GM18873 (cell line): ENCODE measurements around the gene NFIC.
A peak's percentile ranks its signal among the peaks of the same experiment; 100 is the strongest.
"Not testable (repeated sequence)": the region's sequence is repeated elsewhere in the genome, so short reads cannot be mapped to it uniquely, and the experiment has no call there.

ENCODE experiments used
- ATAC-seq: cut with Tn5 transposase; IDR thresholded peaks from one replicate; pipeline ENCODE4 v1.9.1; 2021; ENCODE audit warnings: mild to moderate bottlenecking, moderate library complexity, moderate number of reproducible peaks; ENCODE audit not compliant: unreplicated experiment, low FRiP score

The NFIC gene

DNA sequence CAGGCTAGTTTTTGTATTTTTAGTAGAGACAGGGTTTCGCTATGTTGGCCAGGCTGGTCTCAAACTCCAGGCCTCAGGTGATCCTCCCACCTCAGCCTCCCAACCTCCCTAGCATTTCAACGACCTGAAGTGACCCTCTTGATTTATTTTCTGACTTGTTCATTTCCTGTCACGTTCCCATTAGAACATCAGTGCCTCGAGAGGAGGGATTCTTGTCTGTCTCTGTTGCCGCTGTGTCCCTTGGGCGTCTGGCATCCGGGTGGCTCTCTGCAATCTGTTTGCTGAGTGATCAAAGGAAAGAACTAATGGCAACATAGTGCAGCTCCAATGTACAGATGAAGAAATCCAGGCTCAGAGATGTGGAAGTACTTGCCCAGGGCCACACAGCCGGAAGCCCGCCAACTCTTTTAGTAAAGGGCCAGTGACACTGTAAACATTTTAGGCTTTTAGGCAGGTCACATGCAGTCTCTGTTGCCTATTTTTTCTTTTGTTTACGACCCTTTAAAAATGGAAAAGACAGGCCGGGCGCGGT is 47.5 kb downstream of the NFIC start:
- no peak for ATAC-seq

DNA sequence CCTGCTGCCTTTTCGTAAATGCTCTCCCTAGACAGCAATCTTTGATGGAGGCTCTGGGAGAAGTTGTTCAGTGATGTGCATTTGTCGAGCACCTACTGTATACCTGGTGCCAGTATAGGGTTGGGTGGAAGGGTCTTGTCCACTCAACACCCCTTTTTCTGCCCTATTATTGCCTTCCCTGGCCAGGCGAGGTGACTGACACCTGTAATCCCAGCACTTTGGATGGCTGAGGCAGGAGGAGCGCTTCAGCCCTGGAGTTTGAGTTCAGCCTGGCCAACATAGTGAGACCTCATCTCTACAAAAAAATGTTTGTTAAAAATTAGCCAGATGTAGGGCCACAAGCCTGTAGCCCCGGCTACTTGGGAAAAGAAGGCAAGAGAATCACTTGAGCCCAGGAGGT is 49.3 kb downstream of the NFIC start:
- no peak for ATAC-seq

DNA sequence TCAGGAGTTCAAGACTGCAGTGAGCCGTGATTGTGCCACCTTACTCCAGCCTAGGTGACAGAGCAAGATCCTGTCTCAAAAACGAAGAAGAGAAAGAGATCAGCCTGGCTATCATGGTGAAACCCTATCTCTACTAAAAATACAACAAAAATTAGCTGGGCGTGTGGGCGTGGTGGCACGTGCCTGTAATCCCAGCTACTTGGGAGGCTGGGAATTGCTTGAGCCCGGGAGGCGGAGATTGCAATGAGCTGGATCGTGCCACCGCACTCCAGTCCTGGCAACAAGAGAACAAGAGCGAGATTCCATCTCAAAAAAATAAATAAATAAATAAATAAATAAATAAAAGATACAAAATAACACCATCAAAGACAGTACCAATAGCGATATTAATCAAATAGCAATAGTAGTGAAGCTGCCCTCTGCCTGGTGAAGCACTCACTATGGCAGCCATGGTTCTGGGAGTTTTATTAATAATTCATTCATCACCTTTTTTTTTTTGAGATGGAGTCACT is 53.9 kb downstream of the NFIC start:
- ATAC-seq, result no peak

DNA sequence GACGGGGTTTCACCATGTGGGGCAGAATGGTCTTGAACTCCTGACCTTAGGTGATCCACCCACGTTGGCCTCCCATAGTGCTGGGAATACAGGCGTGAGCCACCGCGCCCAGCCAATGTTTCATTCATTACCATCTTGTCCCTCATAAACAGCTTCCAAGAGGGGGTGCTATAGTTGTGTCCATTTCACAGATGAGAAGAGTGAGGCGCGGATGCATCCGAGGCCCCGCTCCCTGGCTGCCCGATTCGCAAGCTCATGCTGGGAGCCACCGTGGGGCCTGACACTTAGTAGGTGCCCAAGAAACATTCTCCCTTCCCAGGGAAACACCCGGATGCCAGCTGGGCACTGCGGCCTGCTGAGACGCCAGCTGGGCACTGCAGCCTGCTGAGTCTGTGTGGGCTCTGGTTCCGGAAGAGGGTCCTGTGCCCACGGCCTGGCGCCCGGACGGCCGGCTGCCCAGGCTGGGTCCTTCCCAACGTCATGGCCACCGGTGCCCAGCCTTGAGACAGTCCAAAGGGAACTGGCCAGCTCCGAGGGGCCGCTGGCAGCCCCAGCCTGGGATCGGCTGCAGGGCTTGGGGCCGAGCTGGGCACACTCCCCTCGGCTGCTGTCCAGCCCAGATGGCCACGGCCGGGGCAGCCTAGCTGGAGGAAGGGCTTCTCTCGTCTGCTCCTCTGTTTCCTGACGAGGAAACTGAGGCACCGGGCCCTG is 54.7 kb downstream of the NFIC start:
- no peak for ATAC-seq

DNA sequence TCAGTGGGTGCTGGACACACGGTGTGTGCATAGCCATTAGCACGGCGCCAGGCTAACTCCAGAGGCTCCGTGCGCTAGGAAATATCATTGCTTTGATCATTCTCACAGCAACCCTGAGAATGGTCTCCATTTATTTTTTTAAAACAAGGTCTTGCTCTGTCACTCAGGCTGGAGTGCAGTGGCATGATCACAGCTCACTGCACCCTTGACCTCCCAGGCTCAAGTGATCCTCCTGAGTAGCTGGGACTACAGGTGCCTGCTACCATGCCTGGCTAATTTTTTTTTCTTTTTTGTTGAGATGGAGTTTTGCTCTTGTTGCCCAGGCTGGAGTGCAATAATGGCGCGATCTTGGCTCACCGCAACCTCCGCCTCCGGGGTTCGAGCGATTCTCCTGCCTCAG is 55.3 kb downstream of the NFIC start:
- ATAC-seq, result not testable (repeated sequence)

DNA sequence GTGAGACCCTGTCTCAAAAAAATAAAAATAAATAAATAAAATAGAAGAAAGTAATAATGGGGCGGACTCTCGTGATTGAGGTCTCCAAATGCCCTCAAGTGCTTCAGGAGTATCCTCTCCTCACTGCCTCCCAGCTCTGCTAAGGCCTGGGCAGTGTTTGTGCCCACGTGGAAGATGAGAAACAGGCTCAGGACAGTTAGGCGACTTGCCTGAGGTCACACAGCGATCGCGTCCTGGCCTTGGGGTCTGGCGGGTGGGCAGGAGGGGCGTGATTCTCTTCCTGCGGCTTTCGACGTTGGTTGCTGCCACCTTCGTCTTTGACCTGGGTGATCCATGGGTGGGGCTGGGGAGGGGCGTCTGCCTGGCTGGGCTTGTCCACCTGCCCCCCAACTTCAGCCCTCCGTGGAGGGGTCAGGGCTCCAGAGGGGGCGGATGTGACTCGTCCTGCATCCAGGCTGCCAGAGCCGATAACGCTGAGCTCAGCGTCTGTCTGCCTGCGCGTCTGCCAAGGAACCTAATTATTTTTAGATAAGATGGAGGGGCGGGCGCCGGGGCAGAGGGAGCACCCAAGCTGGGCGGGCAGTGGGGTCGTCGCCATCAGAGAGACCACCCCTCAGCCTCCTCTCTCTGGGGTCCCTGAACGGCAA is 56.9 kb downstream of the NFIC start:
- ATAC-seq, result no peak

DNA sequence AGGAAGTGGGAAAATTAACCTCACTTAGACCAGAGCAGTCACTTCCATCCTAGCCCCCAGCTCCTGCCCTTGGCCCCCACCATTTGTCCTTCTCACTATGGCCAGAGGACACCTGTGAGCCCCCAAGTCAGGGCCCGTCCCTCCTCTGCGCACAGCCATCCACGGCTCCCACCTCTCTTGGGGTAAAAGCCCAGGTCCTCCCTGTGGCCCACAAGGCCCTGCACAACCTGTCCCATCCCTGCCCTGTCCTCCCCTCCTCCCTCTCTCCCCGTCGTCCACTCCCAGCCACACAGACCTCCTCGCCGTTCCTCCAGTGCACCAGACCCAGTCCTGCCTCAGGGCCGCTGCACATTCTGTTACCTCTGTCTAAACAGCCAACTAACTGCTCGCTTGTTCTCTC is 60.0 kb downstream of the NFIC start:
- ATAC-seq, result no peak

DNA sequence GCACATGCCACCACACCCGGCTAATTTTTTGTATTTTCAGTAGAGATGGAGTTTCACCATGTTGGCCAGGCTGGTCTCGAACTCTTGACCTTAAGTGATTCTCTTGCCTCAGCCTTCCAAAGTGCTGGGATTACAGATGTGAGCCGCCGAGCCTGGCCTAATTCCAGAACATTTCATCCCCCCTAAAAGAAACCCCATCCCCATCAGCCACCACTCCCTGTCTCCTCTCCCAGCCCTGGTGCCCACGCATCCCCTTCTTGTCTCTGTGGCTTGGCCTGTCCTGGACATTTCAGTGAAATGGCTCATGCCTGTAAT is 63.9 kb downstream of the NFIC start:
- not testable (repeated sequence) for ATAC-seq

DNA sequence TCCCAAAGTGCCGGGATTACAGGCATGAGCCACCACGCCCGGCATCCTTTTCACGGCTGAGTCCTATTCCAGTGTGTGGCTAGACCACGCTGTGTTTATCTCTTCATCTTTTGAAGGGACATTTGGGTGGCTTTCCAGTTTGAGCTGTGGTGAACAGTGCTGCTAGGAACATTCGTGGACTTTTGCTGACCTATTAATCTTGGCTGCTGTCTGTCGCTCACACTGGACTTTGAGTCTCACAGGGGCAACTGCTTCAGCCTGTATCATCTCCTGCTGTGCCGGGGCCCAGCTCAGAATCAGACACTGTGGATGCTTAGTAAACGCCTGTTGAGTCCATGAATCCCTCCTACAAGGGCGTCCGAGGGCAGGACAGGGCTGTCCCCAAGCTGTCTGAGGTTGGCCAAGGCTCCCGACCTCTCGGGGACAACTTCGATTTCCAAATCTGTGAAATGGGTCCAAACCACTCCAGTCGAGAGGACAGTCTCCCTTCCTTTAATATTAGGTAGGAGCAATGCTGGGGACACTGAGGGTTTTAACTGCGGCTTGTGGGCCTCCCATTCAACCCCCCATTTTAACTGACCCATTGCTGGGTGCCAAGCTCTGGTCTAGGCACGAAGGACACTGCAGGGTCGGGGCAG is 65.5 kb downstream of the NFIC start:
- no peak for ATAC-seq

DNA sequence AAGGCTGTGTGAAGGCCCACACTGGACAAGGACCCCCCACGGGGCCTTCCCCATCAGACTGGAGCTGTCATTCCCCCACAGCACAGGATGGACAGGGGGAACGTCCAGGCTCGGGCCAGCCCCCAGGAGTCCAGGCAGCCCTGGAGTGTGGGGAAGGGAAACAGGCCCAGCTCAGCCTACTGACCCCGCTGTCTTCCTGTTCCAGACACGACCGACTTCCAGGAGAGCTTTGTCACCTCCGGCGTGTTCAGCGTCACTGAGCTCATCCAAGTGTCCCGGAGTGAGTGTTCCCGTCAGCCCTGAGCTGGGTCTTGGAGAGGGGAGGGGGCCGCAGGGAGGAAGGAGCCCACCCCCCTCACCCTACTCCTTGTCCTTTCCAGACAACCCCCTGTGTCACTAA is 66.9 kb downstream of the NFIC start:
- ATAC-seq, result no peak

DNA sequence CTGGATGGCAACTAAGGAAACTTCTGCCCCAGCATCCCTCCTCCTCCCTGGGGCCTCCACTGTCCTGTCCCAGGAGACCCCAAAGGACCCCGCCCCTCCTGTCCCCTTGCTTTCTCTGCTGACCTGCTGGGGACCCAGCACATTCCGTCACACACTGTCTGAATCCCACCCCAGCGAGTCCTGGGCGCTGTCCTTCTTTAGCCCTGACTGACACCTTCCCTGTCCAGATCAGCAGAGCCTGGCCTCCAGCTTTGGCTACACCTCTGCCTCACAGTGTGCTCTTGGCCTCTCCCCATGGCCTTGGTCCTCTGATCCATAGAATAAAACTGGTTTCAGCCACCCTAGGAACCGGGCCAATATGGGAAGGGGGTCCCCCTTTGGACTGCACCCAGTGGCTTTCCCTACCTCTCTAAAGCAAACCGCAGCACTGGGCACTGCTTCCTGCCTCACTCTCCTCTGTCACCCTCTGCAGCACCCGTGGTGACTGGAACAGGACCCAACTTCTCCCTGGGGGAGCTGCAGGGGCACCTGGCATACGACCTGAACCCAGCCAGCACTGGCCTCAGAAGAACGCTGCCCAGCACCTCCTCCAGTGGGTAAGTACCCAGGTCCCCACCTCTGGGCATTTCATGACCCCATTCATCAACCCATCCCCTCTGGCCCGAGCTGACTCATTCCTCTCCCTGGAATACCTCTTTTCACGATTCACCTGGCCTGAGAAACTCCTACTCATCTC is 67.6 kb downstream of the NFIC start:
- ATAC-seq, result no peak

DNA sequence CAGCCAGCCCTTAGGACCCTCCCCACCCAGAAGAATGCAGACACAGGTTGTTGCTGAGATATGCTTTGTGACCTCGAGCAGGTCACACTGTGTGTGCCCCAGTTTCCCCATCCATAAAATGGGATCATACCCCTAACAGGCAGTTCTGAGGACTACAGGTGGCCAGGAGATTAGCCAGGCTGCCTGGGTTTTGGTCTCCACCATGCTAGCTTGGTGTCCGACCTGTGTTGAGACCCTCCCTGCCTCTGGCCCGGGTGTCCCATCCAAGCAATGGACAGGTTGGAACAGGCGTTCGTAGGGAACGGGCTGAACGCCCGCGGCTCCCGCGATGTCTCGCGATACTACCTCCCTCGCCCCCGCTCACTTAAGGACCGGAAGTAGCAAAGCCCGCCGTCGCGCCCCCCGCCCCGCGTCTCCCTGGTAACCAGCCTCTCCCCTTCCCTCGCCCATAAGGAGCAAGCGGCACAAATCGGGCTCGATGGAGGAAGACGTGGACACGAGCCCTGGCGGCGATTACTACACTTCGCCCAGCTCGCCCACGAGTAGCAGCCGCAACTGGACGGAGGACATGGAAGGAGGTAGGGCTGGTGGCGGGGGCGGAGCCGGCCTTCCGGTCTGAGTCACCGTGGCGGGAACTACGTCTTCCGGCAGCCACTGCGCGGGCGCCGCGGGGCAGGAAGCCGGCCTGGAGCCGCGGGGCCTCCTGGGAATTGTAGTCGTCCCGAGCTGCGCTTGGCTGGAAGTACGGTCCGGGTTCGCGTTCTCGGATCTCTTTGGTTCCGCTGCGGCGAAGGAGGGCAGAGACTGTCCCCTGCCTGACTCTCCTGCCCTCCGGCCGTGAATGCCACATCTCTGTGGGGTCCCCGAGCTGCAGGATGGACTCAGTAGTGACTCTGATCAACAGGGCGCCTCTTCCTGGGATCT is 68.5 kb downstream of the NFIC start:
- peak; percentile 76 for ATAC-seq

DNA sequence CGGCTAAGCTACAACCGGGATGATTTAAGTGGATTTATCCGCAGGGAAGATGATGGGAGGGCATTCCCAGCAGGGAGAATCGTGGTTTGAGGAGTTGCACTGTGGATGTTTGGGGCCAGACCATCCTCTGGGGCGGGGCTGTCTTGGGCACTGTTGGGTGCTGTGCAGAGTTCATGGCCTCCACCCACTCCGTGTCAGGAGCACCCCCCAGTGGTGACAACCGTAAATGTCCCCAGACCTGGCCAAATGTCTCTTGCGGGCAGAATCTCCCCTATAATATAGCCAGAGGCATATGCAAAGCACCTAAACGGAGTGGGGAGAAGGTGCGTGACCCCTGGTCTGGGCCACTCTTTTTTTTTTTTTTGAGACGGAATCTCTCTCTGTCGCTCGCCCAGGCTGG is 73.7 kb downstream of the NFIC start:
- no peak for ATAC-seq

DNA sequence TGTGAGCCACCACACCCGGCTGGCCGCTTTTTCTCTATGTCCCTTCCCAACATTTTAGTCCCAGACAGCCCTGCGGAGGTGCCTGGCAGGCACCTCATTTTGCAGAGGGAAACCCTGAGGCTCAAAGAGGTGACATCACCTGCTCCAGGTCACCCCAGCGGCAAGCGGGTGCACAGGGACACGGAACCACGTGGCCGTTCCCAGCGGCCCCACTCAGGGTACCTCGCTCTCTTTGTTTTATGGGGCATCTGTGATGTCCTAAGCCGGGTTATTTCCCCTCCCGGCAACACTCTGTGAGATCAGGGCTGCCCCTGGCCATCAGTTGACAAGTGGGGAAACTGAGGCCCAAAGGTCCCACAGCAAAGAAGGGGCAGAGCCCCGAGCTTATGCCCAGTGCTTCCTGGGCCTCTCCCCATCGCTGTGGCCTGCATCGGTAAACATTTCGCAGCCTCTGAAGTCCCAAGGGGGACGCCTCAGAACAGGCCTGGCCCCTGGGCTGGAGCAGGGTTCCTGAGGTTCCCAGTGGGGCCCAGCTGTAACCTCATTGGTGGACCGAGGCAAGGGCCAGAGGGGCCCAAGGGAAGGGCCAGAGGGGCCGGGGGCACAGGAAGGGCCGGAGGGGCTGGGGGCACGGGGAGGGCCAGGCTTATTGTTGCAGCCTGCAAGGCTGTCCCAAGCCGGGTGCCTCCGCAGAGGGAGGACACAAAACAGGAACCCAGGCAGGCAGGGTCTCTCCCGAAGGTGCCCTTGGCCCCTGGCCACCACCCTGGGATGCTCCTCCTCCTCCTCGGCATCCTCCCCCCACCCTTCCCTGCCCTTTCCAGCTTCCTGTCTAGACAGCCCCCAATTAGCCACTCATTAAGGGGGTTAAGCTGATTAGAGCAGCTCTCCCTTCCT is 75.0 kb downstream of the NFIC start:
- ATAC-seq, result no peak

DNA sequence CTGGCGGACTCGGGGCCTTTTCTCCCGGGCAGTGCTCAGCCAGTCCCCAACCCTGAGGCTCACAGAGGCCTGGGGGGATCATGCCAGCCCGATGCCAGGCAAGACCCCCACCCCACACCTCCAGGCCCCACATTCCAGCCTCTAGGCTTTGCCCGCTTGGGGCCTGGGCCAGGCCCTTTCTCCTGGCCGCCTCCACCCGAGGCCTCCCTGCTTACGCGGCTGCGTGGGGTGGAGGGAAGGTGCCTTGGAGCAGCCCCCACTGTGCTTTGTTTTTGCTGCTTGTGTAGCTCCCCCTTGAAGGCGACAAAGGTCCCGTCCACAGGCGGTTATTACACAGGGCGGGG is 75.6 kb downstream of the NFIC start:
- ATAC-seq, result no peak

DNA sequence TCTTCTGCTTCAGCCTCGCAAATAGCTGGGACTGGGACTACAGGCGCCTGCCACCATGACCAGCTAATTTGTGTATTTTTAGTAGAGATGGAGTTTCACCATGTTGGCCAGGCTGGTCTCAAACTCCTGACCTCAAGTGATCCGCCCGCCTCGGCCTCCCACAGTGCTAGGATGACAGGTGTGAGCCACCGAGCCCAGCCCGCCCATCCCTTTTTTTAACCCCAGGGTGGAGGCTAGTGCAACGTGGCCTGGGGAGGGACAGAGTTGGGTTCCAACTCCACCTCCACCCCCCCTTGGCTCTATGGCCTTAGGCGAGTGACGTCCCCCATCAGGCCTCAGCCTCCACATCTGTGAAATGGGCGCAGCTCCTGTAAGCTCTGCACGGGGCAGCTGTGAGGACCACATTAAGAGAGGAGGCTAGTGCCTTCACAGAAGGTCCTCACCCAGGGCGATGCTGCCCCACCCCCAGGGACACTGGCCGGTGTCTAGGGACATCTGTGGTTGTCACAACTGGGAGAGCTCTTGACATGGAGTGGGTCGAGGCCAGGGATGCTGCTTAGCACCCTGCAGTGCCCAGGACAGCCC is 76.2 kb downstream of the NFIC start:
- no peak for ATAC-seq

DNA sequence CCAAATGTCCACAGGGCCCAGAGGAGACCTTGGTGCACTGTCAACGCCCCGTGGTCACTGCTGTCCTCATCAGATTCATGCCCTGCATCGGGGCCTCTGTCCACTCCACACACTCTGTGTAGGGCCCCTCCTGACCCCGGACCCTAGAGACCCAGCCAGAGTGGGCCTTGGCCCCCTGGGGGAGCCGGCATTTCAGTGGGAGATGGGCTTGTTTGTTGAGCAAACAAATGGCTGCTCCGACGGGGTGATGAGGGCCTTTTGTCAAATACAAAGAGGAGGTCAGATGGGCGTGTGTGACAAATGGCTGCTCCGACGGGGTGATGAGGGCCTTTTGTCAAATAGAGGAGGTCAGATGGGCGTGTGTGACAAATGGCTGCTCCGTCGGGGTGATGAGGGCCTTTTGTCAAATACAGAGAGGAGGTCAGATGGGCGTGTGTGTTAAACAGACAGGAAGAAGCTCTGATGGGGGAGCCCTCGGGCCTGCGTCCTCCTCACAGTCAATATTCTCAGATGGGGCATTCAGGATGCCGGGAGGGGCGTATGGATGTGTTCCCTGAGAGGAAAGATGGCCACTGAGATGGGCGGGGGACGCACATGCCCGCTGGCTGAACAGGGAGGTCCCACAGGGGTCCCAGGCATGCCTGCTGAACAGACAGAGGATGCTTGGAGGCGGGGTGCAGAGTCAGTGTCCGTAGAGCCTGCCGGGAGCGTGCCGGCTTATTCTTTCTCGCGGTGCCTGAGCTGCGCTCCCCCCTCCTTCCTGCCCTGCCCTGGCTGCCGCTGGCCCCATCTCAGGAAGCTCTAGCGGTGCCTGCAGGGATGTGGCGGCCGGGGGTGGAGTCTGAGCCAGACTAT is 77.7 kb downstream of the NFIC start:
- ATAC-seq, result no peak
